Measurements from ENCODE around the gene CADPS.

DNA sequence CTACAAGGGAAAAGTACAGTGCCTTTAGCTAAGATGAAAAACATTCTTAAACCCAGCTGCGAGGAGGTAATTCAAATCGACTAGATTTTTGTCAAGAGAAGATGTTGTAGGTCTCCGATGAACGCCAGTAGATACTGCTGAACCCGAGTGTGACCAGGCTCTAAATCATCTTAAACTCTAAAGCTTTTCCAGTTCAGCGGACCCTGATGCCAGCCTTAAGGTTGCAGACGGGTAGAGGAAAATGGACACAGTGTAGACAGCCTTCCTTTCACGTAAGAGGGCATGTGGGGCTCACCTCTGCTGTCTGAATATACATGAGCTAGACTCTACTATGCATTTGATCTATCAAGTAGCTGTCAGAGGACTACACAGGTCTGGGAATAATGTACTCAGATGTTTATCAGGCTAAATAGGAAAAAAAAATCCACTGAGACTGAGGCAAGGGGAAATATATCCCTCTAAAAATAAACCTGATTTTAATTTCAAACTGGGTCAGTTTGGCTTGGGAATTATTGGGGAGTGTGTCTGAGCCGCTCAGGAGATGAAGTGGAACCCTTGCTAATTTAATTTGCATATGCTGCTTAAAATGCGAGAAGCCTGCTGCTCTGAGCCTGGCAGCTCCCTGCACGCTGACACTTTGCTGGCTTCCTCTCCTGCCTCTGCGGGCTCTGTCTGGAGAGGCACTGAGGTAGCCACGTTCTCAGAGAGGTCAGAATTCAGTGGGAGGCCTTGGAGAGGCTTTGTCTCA, 151.9 kb downstream of the CADPS start:
- TF ChIP-seq, protein P1, sequence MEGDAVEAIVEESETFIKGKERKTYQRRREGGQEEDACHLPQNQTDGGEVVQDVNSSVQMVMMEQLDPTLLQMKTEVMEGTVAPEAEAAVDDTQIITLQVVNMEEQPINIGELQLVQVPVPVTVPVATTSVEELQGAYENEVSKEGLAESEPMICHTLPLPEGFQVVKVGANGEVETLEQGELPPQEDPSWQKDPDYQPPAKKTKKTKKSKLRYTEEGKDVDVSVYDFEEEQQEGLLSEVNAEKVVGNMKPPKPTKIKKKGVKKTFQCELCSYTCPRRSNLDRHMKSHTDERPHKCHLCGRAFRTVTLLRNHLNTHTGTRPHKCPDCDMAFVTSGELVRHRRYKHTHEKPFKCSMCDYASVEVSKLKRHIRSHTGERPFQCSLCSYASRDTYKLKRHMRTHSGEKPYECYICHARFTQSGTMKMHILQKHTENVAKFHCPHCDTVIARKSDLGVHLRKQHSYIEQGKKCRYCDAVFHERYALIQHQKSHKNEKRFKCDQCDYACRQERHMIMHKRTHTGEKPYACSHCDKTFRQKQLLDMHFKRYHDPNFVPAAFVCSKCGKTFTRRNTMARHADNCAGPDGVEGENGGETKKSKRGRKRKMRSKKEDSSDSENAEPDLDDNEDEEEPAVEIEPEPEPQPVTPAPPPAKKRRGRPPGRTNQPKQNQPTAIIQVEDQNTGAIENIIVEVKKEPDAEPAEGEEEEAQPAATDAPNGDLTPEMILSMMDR (IDR thresholded peaks at IDR 0.05; ENCODE audit: insufficient read depth, low read length), result no peak
- no peak for TF ChIP-seq POLR2AphosphoS5 (IDR thresholded peaks at IDR 0.05; ENCODE audit: low read depth)
